Stimulated activated CD4-positive, alpha-beta T cell treated with anti-CD3 and anti-CD28 coated beads, Interleukin-12 subunit alpha, Interleukin-12 subunit beta, amount 100 ng/mL, for 48 hours (primary cell): ENCODE measurements around the gene CIDEA.
A peak's percentile ranks its signal among the peaks of the same experiment; 100 is the strongest.

Source experiments
- DNase-seq, 3 donors: peaks; one replicate each; pipeline ENCODE4 v3.0.0-alpha.2; 2020; ENCODE audit warnings: low read depth in 2 of 3, low spot score in 1 of 3

The CIDEA gene

DNA sequence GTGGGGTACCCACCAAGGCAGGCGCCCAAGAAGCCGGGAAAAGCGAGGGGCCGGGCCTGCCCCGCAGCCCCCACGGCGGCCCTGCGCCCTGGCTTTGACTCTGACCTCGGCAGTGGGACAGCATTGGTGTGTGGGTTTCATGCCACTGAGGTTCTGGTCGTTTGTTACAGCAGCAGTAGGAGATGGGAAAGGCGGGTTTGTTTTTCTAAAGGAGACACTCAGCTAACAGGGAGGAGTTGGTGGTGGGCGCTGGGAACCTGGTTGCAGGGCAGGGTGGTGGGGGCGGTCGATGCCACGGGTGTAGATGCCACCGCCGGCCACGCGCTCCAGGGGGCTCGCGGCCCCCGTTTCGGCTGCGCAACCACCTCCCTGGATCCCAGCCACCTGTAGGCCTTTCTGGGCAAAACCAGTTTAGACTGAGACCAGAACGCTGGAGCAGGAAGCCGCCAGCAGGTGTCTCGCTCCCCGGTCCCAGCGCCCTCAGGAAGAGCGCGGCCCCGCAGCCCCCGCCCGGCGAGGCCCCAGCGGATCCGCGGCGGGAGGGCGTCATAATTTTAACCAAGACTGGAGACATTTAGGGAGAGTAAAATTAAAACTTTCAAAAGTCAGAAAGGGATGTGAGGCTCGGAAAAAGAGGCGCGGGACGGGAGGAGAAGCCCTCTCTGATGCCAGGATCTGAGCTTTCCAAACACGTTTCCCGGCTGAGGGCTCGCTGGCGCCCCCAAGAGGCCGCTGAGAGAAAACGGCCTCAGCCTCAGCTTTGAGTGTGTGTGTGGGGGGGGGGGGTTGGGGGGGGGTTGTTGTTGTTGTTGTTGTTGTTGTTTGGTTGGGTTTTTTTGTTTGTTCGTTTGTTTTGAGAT, 17.4 kb downstream of the CIDEA start:
- DNase-seq, result peak; percentile 36 to 59 (median 42)

DNA sequence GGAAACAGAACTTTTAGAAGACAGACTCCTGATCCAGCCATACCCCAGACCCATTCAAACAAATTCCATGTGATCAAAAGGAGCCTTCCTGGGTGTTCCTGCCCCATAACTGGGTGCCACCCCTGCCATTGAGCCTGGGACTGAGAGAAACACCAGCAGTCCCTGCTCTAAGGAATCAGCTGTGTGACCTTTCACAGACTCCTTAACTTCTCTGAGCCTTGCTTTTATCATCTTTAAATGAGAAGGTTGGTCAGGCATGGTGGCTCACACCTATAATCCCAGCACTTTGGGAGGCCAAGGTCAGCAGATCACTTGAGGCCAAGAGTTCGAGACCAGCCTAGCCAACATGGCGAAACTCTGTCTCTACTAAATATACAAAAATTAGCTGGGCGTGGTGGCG, 20.6 kb downstream of the CIDEA start:
- no peak for DNase-seq

DNA sequence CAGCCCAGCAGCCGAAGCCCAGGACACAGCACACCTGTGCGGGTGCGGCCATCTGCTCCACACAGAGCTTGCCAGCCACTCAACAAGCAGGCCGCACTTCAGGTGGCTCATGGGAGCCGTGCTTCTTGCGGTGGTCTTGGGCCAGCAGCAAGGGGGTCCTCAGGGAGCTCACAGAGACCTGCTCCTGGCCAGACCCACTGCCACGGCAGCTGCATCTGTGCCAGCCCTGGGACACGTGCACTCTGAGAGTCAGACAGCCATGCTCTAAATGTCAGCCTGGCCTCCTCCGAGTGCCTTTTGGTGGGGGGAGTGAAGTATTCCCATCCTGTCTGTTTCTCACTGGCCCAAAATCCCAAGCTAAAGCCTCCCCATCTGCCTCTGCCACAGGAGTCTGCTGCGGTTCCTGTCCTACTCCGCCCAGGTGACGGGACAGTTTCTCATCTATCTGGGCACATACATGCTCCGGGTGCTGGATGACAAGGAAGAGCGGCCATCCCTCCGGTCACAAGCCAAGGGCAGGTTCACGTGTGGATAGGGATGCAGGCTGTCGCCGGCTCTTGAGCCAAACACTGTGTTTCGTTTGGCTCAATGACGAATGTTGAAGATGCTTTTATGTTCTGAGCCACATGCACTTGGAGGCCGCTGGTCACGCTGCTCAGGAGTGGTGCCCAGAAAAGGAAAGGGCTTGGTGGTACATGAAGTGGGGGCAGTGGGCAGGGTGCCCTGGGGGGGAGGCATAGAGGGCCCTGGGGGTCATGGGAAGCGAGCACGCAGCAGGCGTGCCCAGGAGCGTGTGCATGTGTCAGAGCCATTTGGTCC, 22.8 kb downstream of the CIDEA start:
- DNase-seq, result no peak

DNA sequence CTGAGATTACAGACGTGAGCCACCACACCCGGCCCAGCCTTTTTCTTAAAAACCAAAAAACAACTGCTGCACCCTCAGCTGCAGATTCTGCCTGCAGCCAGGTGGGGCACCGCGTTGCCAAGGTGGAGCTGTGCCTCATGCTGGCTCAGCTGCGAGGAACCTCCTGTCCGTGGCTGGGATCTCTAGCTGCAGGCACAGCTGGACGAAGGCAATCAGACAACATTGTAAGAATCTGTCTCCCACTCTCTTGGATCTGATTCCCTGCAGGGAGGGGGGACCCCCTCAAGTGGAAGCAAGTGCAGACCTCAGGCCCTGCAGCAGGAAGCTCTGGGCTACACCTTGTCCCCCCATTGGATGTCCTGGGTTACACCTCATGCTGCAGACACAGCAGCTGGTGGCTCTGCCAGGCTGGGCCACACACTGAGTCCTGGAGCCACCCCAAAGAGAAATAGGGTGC, 24.1 kb downstream of the CIDEA start:
- DNase-seq, result no peak

DNA sequence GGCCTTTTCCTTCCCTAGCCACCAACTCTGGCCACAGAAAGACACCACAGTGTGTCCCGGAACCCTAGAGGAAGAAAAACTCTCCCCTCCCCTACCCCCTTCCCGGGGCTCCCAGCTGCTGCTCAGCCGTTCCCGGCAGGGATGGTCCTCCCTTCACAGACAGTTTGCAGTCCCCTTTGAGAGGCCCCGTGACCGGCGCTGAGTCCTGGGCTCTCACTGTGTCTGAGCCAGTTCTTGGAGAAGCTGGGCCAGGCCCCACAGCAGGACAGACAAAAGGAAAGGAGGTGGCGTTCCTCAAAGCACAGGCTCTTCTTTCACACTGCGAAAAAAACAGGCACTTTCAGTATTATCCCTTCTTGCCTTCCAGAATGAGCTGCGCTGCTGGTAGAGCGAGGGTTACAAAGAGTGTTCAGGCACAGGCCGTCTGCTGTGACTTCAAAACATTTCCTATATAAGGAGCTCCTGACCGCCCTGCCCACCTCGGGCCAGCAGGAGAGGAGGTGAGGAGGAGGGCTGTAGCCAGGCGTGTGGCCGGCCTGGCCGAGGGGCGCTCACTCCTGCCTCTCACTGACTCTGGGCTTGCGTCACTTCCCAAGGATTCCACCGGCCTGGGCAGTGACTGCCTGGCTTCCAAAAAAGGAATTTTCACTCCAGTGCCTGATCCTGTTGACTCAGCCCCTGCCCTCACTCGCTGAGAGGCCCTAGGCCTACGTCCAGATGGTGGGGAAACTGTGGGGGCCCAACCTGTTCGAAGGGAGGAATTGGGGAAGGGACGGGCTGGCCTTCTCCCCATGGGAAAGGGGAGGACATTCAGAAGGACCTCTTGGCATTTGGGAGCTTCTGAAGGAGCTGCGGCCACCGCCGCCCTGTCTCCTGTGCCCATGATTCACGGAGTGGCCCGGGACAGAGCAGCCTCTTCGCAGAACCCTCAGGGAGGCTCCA, 24.9 kb downstream of the CIDEA start:
- no peak for DNase-seq

DNA sequence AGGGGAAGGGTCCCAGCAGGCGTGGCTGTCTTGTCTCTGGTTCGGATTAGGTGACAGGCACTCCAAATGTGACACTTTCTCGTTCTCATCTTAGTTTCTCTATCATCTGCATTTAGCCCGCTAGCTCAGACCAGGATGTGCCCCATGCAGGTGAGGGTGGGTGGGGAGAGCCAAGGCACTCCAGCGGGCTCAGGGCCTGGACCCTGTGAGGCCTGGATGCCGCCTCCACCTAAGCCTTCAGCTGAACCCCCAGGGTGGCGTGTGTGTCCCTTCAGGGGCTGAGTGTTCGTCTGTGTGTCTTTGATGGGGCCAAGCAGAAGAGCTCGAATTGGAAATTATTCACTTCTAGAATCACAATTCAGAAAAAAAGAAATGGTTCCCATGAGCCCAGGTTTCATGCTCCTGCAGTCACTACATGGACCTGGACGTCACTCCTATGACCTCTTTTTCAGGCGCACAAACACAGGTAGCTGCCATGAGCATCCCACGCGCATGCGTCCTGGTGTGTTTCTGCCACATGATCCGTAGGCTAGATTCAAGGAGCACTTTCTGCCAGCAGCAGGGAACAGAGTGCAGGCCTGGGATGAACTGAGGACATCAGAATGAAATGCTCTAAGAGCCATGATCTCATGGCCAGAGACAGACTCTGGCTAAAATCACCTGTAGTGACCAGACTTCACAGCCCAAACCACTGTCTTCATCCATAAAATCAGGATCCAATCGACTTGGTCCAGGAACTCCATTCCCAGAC, 25.8 kb downstream of the CIDEA start:
- no peak for DNase-seq

DNA sequence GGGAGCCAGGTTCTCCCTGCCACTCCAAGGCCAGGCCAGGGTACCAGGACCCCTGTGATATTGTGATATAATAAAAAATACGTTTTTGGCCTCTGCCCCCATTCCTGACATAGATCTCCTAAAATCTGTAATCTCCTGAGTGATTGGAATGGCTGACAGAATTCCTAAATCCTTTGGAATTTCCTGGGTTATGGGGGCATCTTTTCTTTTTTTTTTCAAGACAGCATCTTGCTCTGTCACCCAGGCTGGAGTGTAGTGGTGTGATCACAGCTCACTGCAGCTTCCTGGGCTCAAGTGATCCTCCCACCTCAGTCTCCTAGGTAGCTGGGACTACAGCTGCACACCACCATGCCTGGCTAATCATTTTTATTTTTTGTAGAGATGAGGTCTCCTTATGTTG, 27.7 kb downstream of the CIDEA start:
- DNase-seq, result no peak

DNA sequence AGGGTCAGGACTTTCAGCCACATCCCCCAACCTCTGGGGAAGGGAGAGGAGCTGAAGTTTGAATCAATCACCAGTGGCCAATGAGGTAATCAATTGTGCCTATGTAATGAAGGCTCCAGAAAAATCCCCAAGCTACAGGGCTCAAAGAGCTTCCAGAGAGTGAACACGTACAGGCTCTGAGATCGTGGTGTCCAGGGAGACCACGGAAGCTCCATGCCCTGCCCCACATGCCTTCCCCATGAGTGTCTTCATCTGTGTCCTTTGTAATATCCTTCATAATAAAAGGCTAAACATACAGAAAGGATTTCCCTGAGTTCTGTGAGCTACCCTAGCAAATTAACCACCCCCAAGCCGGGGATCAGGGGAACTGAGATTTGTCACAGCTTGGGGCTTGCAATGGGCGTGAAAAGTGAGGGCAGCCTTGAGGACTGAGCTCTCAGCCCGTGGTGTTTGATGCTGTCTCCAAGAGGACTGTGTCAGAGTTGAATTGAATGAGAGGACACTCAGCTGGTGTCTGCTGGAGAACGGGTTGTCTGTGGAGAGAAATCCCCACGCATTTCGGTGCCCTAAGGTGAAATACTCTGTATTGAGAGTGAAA, 28.4 kb downstream of the CIDEA start:
- DNase-seq, result no peak

DNA sequence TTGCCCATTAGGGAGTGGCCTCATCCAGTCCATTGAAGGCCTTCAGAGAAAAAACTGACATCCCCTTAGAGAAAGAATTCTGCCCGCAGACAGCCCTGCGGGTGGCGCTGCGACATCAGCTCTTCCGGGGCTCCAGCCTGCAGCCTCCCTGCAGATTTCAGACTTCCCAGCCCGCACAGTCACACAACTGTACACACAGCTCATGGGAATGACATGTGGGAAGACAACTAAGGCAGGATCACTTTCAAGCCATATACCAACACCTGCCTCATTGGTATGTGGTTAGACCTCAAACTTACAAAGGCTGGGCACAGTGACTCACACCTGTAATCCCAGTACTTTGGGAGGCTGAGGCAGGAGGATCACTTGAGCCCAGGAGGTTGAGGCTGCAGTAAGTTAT, 29.1 kb downstream of the CIDEA start:
- DNase-seq, result no peak

DNA sequence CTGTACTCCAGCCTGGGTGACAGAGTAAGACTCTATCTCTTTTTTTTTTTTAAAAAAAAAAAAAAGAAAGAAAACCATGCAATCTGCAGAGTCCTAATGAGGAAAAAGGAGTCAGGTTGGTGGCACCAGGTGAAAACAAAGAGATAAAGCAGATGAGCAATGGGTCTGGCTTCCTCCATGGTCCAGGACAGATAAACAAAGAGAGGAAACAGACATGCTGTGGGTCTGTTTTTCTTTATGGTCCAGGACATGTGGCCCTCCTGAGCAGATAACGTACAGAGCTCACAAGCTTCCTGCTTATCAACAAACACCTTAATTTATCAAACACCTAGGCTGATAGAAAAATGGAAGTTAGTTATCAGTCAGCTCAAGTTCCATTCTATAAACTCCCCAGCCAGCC, 29.5 kb downstream of the CIDEA start:
- DNase-seq, result no peak

DNA sequence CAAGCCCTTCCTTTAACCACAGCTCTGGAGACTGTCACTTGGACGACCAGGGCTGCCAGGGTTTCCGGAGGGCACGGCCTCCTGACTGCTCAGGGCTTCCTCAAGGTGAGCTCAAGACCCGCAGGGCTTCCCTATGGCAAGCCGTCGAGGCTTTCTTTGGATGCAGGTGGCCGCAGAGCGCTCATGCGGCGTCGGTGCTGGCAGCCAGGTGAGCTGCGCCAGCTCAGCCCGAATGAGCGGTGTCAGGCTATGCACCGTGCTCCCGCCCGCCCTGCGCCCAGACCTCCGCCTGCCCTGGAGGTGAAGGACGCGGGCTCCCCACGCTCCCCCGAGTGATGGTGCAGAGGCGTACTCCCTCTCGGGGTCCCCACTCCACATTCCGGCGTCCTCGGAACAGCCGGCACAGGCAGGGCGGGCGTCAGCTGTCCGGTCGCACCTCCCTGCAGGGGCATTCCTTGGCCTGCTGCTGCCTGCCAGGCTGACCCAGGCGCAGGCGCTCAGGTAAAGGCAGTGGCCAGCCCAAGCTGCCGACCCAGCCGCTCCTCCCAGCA, 33.0 kb downstream of the CIDEA start:
- DNase-seq, result no peak

DNA sequence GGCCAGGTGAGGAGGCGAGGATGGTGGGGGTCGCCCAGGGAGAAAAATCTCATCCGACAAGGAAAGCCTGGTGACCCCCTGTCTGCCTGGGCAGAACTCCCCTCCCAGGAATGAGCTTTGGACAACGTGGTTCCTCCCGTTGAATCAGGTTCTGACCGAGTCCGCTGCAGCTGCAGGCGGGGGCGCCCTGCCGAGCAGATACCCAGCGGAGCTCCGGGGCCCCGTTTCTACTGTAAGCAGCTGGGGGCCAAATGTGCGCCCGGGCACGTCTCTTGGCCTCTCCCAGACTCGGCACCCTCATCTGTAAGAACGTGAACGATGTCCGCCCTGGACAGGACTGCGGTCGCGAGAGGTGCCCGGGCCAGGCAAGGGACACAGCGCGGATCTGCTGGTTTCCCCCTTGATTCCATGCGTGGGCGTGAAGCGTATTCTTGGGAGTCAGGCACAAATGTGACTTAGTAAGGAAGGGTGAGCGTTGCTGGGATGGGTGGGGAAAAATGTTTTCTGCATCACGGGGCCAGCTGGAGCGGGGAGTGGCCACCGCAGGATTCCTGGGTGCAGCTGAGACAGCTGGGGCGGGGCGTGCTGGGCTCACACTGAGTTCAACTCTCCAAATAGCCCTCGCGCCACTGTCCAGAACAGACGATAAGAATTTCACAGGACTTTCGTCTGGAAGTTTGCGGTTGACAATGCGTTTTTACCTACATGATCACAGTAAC, 33.7 kb downstream of the CIDEA start:
- no peak for DNase-seq

DNA sequence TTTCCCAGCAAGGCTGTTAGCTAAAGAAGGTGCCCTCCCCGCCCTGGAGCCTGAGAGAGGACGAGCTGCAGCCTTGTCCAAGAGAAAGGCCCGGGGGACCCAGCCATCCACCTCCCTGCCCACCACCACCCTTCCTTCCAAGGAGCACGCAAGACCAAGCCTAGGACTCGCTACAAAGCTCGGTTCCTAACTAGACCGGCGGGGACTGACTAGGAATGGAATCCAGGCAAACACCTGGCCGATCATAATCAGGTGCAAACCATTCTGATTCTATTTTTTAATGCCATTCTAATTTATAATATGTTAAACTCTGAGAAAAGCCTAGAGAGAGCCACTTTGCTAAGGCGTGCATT, 34.2 kb downstream of the CIDEA start:
- no peak for DNase-seq

DNA sequence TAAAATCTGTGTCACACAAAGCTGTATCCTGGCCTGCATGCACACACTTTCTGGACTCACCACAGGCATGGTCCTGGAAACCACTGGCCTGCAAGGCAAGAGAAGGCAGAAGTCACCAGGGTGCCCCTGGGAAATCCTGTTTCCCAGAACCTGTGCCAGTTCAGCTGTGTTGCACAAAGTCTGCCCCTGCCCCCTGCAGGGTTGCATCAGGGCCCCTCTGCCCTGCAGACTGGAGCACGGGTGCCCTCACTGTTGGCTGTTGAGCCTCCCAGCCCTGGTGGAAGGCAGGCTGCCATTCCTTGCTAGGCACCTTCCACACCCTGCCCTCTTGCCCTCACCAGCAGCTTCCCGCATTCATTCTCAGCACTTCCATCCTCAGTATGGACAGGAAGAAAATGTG, 35.9 kb downstream of the CIDEA start:
- DNase-seq, result no peak

DNA sequence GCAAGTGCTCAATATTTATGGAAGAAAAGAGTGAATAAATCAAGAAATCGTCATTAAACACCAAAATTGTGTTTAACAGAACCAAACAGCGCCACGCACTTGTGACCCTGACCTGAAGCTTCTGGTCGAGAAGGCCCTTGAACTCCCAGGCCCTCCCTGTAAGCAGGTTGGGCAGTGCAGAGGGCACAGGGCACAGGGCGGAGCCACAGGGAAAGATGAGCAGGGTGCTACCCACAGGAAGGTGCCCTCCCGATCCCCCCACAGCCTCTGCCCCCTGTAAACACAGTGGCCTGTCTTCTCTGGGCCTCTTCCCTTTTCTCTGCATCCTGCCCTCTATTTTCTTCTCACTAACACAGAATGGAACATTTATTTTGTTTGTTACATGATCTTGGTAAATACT, 37.0 kb downstream of the CIDEA start:
- no peak for DNase-seq

DNA sequence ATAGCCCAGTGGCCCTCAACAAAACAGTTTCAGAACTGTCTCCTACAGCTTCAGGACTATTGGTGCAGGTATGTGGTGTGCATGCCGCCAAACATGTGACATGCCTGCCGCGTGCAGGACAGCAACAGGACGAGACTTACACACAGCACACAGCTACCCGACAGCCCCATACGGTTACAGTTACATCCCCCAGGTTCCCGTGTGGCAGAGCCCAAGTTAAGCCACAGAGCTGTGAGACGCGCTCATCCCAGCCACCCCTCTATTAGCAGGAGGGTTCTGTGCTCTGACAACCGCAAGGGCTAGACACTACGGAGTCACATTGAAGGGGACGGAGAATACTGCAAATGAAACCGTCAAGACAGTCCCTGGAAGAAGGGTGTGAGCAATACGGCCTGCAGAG, 37.5 kb downstream of the CIDEA start:
- no peak for DNase-seq

DNA sequence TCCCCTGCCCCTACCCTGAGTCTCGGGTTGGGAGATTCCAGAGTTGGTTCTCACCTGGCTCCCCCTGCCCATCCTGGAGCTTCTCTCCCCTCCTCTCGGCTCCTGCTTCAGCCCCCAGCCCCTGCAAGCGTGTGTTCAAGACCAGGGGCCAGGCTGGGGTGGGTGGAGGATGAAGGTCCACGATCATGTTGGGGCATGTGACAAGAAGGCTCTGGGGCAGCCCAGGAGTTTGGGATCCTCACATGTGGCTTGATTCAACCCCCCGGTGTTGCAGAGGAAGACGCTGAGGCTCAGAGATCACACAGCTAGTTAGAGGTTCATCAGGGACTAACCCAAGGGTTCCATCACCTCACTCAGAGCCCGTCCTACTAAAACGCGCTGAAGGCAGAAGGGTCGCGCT, 39.7 kb downstream of the CIDEA start:
- DNase-seq, result no peak

DNA sequence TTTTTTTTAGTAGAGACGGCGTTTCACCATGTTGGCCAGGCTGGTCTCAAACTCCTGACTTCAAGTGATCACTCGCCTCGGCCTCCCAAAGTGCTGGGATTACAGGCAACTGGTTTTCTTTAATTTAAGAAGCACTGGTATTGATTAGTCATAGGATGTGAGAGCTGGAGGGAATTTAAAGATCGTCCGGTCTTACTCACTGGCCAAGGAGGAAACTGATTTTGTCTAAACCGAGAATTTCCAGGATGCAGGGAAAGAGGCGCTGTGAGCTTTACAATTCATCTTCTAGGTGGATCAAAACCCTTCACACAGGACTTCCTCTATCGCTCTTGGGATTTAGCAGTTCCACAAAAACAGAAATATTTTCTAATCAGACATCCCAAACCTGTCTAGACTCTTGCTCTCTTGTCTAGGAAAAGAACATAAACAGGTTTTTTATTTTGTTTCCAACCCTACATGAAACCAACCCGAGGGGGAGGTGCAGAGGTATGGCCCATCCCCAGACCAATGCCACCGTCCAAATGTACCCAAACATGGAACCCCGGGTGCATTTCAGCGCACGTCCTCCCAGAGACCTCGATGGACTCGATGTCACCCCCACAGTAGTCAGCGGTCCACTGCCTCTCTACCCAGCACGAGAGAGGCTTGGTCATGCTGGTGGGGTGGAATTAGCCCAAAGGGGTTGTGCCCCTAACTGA, 41.4 kb downstream of the CIDEA start:
- DNase-seq, result no peak

DNA sequence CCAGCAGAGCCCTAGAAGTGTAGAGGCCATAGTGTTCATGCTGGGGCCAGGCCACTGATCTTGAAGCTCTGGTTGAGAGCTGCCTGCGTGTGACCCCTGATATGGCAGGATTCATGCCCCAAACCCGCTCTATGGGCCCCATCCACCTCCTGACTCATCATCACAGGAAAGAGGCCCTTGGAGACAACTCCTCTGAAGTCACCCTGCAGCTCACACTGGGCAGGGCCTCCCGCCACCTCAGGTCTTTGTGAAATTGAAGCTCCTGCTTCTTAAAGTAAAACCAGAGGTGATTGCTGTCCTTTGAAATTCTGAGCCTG, 41.9 kb downstream of the CIDEA start:
- no peak for DNase-seq
